ENCODE results near the gene USP25. TPM values are rescaled to one million over a fixed set of nuclear protein-coding genes. Genes with fewer than 3 reads are reported as not detected.

Gene USP25
- polyA plus RNA-seq, 1 donor (not counting 4 experiments of a cell fraction or from before 2014, with no cell fraction given) = 17.8 TPM

GRCh38 chr21:15749861-15750159, 20.0 kb downstream of the USP25 start:
- Histone ChIP-seq H3K9ac (ENCODE audit: control insufficient read depth, extremely low read depth, insufficient read depth, low read length) (no peak overlapping the region), H3K4me1 (ENCODE audit: control insufficient read depth, extremely low read depth, insufficient read depth, low read length) (peaks cover 16% of the 10 kb centered on the region), H2AFZ (ENCODE audit: control insufficient read depth, low read length) (no peak overlapping the region), H3K9me1 (ENCODE audit: control insufficient read depth, extremely low read depth, insufficient read depth, low read length) (peaks cover 2% of the 10 kb centered on the region), H3K4me3 (ENCODE audit: control insufficient read depth in 2 of 3, extremely low read depth in 1 of 3, insufficient read depth in 2 of 3, low read depth in 1 of 3, low read length in 3 of 3) (no peak overlapping the region), H3K4me2 (ENCODE audit: control insufficient read depth, extremely low read depth, insufficient read depth, low read depth, low read length) (no peak overlapping the region), H4K20me1 (ENCODE audit: control insufficient read depth, extremely low read depth, insufficient read depth, low read length) (no peaks in the 10 kb centered on the region), H3K79me2 (ENCODE audit: control insufficient read depth, insufficient read depth, low read length) (peaks cover 80% of the 10 kb centered on the region), H3K9me3 (ENCODE audit: control insufficient read depth, low read depth, low read length) (no peaks in the 10 kb centered on the region), H3K27me3 (ENCODE audit: control insufficient read depth, extremely low read depth, insufficient read depth, low read length) (no peaks in the 10 kb centered on the region), H3K36me3 (ENCODE audit: control insufficient read depth in 2 of 2, extremely low read depth in 1 of 2, insufficient read depth in 2 of 2, low read length in 2 of 2) (no peaks in the 10 kb centered on the region), H3K27ac (ENCODE audit: control insufficient read depth, insufficient read depth, low read length) (no peak overlapping the region)
- TF ChIP-seq EZH2 (IDR thresholded peaks at IDR 0.05; ENCODE audit: low read length) = no peak
- TF ChIP-seq CTCF (optimal IDR thresholded peaks at IDR 0.05 in 1 of 3, IDR thresholded peaks at IDR 0.05 in 1 of 3, conservative IDR thresholded peaks at IDR 0.05 in 1 of 3; ENCODE audit: extremely low read depth in 1 of 3, insufficient read depth in 2 of 3, low read length in 3 of 3) = no peak
- FAIRE-seq (no peak), DNase-seq (ENCODE audit: low read depth, low spot score) (no peak)
- dilution Hi-C loops (cut with MboI; ENCODE audit: extremely low pct_ligation_motif_present, low sequenced_read_pairs) = no loop called here

- FAIRE-seq = no peak
- no peaks in the 10 kb centered on the region for H3K36me3 ChIP-seq (ENCODE audit: control insufficient read depth in 2 of 2, extremely low read depth in 1 of 2, insufficient read depth in 2 of 2, low read length in 2 of 2)
- H2AFZ ChIP-seq (ENCODE audit: control insufficient read depth, low read length) = no peak overlapping the region
- H3K4me3 ChIP-seq (ENCODE audit: control insufficient read depth in 2 of 3, extremely low read depth in 1 of 3, insufficient read depth in 2 of 3, low read depth in 1 of 3, low read length in 3 of 3) = no peak overlapping the region
- H3K27ac ChIP-seq (ENCODE audit: control insufficient read depth, insufficient read depth, low read length) = no peak overlapping the region
- H3K9ac ChIP-seq (ENCODE audit: control insufficient read depth, extremely low read depth, insufficient read depth, low read length) = no peak overlapping the region
- peaks cover 18% of the 10 kb centered on the region for H3K4me1 ChIP-seq (ENCODE audit: control insufficient read depth, extremely low read depth, insufficient read depth, low read length)
- peaks cover 78% of the 10 kb centered on the region for H3K79me2 ChIP-seq (ENCODE audit: control insufficient read depth, insufficient read depth, low read length)
- TF ChIP-seq CTCF (optimal IDR thresholded peaks at IDR 0.05 in 1 of 3, IDR thresholded peaks at IDR 0.05 in 1 of 3, conservative IDR thresholded peaks at IDR 0.05 in 1 of 3; ENCODE audit: extremely low read depth in 1 of 3, insufficient read depth in 2 of 3, low read length in 3 of 3) (no peak), EZH2 (IDR thresholded peaks at IDR 0.05; ENCODE audit: low read length) (no peak)
- no peaks in the 10 kb centered on the region for H3K9me3 ChIP-seq (ENCODE audit: control insufficient read depth, low read depth, low read length)
- dilution Hi-C loops (cut with MboI; ENCODE audit: extremely low pct_ligation_motif_present, low sequenced_read_pairs) = no loop called here
- no peaks in the 10 kb centered on the region for H3K27me3 ChIP-seq (ENCODE audit: control insufficient read depth, extremely low read depth, insufficient read depth, low read length)
- no peak overlapping the region for H3K4me2 ChIP-seq (ENCODE audit: control insufficient read depth, extremely low read depth, insufficient read depth, low read depth, low read length)
- no peaks in the 10 kb centered on the region for H4K20me1 ChIP-seq (ENCODE audit: control insufficient read depth, extremely low read depth, insufficient read depth, low read length)
- DNase-seq (ENCODE audit: low read depth, low spot score) = no peak
- H3K9me1 ChIP-seq (ENCODE audit: control insufficient read depth, extremely low read depth, insufficient read depth, low read length) = peaks cover 2% of the 10 kb centered on the region
Observed at GRCh38 chr21:15751037-15751436, 21.3 kb downstream of the USP25 start.
